ENCODE measurements around the gene OR8K5. TPM values are rescaled to one million over a fixed set of nuclear protein-coding genes. Genes with fewer than 3 reads are reported as not detected.

OR8K5 gene, protein sequence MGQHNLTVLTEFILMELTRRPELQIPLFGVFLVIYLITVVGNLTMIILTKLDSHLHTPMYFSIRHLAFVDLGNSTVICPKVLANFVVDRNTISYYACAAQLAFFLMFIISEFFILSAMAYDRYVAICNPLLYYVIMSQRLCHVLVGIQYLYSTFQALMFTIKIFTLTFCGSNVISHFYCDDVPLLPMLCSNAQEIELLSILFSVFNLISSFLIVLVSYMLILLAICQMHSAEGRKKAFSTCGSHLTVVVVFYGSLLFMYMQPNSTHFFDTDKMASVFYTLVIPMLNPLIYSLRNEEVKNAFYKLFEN
- total RNA-seq (not detected), polyA plus RNA-seq (not detected)
- long read RNA-seq, donor 1 = 0 reads
- long read RNA-seq, donor 2 = 0 reads
- long read RNA-seq, donor 3 = 0 reads
- long read RNA-seq, donor 4 = 0 reads

DNA sequence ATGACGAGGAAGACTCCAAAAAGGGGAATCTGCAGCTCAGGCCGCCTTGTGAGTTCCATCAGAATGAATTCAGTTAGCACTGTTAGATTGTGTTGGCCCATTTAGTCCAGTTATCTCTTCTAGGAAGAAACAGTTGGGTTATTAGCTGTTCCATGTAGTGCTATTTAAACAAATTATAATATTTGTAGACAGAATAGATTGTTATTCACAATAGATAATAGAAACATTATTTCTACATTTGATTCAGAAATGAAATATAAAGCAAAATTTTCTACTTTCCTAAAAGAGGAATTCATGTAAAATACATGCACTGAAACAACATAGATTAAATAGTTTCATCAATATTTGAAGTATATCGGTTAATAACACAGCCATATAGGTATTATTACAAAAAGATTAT lies at the start of gene OR8K5:
OR8K5 (minus strand) TSS at position 101 of the 400 bp plus-strand sequence; CDS start at position 101, 0 bp downstream.
- Histone ChIP-seq H3K27me3 (ENCODE audit: control insufficient read depth, insufficient read depth) (no peaks in the 10 kb centered on the region), H3K9me3 (ENCODE audit: control insufficient read depth, low read length) (peaks cover 2% of the 10 kb centered on the region), H3K4me1 (ENCODE audit: control insufficient read depth, insufficient read depth, low read length) (no peaks in the 10 kb centered on the region), H3K27ac (ENCODE audit: low read length) (no peak within 1 kb of the TSS), H3K4me3 (ENCODE audit: low read length) (no peak within 1 kb of the TSS)
- ATAC-seq (no peak), DNase-seq (no peak)
- intact Hi-C loops (cut with DNase I) = no loop called here
- WGBS = 68% methylated on average over 3 of the region's 3 CpGs

DNA sequence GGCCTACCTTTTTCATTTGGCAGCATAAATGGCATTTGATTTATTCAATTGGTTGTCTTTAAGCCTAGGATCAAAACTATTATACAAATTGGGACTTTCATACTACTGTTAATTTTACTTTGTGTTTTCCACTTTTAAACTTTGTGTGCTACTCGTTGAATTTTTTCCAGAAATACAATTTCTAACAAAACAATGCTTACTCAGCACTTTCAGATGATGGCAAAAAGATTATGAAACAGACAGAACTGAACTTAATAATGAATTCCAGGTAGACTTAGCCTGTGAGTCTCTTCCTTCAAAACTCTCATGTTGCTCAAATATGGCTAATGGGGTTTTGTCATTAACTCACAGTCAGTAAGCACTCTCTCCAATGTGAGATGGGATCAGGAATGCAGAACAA lies 47.7 kb upstream of the OR8K5 start:
- no peak for ATAC-seq
- DNase-seq = no peak
- no peak overlapping the region for H3K4me3 ChIP-seq (ENCODE audit: low read length)
- no peaks in the 10 kb centered on the region for H3K4me1 ChIP-seq (ENCODE audit: control insufficient read depth, insufficient read depth, low read length)
- 44% methylated on average over 1 of the region's 1 CpG for whole genome bisulfite sequencing
- intact Hi-C loops (cut with DNase I) = no loop called here
- H3K27me3 ChIP-seq (ENCODE audit: control insufficient read depth, insufficient read depth) = no peaks in the 10 kb centered on the region
- H3K27ac ChIP-seq (ENCODE audit: low read length) = no peak overlapping the region
- no peaks in the 10 kb centered on the region for H3K9me3 ChIP-seq (ENCODE audit: control insufficient read depth, low read length)

DNA sequence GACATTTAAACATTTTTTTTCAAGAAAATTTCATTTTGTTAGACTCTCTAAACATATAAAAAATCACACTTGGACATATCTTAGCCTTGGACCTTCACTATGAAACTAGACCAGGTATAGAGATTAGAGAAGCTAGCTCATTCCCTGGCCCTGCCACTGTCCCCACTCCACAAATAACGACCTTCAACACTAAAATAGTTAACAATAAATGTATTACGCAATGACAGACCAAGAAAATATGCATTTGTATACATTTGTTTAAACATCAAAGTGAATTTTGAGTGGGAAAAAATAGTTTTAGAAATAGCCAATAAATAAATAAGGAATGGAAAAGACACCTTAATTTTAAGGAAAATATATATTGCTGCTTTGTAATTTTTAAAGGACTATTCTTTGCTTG lies 37.2 kb upstream of the OR8K5 start:
- Histone ChIP-seq H3K4me3 (ENCODE audit: low read length) (no peak overlapping the region), H3K27ac (ENCODE audit: low read length) (no peak overlapping the region), H3K27me3 (ENCODE audit: control insufficient read depth, insufficient read depth) (no peaks in the 10 kb centered on the region), H3K9me3 (ENCODE audit: control insufficient read depth, low read length) (no peaks in the 10 kb centered on the region), H3K4me1 (ENCODE audit: control insufficient read depth, insufficient read depth, low read length) (no peaks in the 10 kb centered on the region)
- WGBS = 56% methylated on average over 2 of the region's 2 CpGs
- intact Hi-C loops (cut with DNase I) = no loop called here
- no peak for ATAC-seq
- no peak for DNase-seq

DNA sequence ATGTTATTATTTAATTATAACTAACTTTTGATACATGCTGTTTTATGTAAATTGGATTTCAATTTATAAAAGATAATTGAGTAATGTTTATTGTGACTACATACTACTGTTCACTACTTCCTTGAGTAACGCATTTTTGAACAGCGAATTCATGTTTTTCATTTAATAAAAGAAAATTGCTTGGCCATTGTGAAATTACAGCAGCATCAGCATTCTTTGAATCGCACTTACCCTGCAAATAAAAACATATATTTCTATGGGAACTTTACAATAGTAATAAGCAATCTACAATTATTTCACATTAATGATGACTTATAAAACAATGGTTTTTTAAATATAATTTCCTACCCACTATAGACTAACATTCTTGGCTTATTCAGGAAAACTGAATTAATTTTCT lies 36.6 kb upstream of the OR8K5 start:
- WGBS = 78% methylated on average over 3 of the region's 3 CpGs
- Histone ChIP-seq H3K9me3 (ENCODE audit: control insufficient read depth, low read length) (no peaks in the 10 kb centered on the region), H3K4me3 (ENCODE audit: low read length) (no peak overlapping the region), H3K27ac (ENCODE audit: low read length) (no peak overlapping the region), H3K4me1 (ENCODE audit: control insufficient read depth, insufficient read depth, low read length) (no peaks in the 10 kb centered on the region), H3K27me3 (ENCODE audit: control insufficient read depth, insufficient read depth) (no peaks in the 10 kb centered on the region)
- intact Hi-C loops (cut with DNase I) = no loop called here
- DNase-seq (no peak), ATAC-seq (no peak)

DNA sequence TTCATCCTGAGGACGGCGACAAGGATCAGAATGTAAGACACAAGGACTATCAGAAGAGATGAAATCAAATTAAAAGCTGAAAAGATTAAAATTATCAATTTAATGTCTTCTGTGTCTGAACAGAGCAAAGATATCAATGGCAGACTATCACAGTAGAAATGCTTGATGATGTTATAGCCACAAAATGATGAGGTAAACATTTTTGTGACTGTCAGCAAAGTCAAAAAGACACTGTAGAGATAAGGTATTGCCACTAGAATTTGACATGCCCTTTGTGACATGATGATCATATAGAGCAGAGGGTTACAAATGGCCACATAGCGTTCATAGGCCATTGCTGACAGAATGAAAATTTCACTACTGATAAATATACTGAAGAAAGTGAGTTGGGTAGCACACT lies 28.5 kb upstream of the OR8K5 start:
- 85% methylated on average over 3 of the region's 3 CpGs for WGBS

DNA sequence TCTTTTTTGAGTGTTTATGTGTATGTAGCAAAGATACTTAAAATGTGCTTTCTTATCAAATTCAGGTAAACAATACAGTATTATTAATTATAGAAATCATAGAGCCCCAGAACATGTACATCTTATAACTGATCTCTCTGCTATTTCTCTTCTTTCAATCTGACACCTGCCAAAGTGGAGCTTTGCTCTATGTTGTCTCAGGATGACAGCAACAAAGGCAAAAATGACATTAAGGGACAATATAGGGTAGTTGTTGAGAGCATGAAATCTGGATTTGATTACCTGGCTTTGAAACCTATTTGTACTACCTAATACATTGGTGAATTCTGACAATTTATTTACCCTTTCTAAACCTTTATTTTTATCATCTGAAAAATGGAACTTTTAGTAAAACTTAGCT lies 23.3 kb upstream of the OR8K5 start:
- ATAC-seq = no peak

More for the DNA sequence above, 28.5 kb upstream of the OR8K5 start:
- Histone ChIP-seq H3K27me3 (ENCODE audit: control insufficient read depth, insufficient read depth) (no peaks in the 10 kb centered on the region), H3K27ac (ENCODE audit: low read length) (no peak overlapping the region), H3K4me1 (ENCODE audit: control insufficient read depth, insufficient read depth, low read length) (no peaks in the 10 kb centered on the region), H3K9me3 (ENCODE audit: control insufficient read depth, low read length) (no peaks in the 10 kb centered on the region), H3K4me3 (ENCODE audit: low read length) (no peak overlapping the region)
- DNase-seq (no peak), ATAC-seq (no peak)
- intact Hi-C loops (cut with DNase I) = no loop called here

DNA sequence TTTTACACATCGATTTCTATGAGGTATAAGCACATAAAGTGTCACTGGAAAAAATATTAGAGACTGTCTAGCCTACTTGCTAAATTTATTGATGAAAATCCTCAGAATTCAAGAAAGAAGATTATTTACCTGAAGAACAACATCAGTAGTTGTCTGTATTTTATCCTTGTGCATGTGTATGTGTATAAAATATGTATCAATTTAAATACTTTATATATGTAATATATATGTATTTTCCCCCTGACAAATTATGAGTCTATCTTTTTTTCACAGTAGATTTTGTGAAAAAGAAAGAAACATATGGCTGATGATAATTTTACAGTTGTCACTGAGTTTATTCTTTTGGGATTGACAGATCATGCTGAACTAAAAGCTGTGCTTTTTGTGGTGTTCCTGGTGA lies 16.2 kb upstream of the OR8K5 start, which contains the start of gene OR5J2:
OR5J2 (plus strand) TSS at position 301 of the 400 bp plus-strand sequence; CDS start at position 301, 0 bp downstream.
- ATAC-seq = no peak
- intact Hi-C loops (cut with DNase I) = no loop called here
- H3K4me3 ChIP-seq (ENCODE audit: low read length) = no peak within 1 kb of the TSS
- H3K4me1 ChIP-seq (ENCODE audit: control insufficient read depth, insufficient read depth, low read length) = no peaks in the 10 kb centered on the region
- DNase-seq = no peak
- H3K27me3 ChIP-seq (ENCODE audit: control insufficient read depth, insufficient read depth) = no peaks in the 10 kb centered on the region
- H3K27ac ChIP-seq (ENCODE audit: low read length) = no peak within 1 kb of the TSS
- WGBS = 62% methylated on average over 1 of the region's 1 CpG
- no peaks in the 10 kb centered on the region for H3K9me3 ChIP-seq (ENCODE audit: control insufficient read depth, low read length)

More for the DNA sequence above, 23.3 kb upstream of the OR8K5 start:
- Histone ChIP-seq H3K27me3 (ENCODE audit: control insufficient read depth, insufficient read depth) (no peaks in the 10 kb centered on the region), H3K4me1 (ENCODE audit: control insufficient read depth, insufficient read depth, low read length) (no peaks in the 10 kb centered on the region), H3K9me3 (ENCODE audit: control insufficient read depth, low read length) (no peaks in the 10 kb centered on the region), H3K27ac (ENCODE audit: low read length) (no peak overlapping the region), H3K4me3 (ENCODE audit: low read length) (no peak overlapping the region)
- intact Hi-C loops (cut with DNase I) = no loop called here
- DNase-seq = no peak

DNA sequence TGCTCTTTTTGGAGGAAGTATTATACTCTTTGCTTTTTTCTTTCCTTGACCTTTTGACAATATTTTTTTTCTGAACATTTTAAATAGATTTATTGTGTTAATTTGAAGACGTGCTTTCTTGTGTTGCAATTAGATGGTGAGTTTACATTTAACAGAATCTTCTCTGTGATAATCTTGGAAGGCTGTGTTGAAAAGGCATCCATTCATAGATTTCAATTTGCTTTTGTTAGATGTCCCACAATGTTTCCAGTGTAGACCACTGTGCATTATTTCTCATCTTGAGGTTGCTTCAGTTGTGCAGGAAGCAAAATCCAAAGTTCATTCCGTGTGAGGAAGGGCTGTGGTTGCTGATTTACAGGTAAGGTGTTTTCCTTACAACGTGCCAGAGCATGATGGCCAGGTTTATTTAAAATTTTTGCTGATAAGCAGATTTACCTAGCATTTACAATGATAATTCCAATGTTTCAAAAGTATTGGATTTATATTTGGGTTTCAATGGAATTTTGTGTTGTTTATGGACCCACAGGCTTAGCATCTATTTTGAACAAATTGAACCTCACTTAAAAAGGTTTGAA lies 12.2 kb upstream of the OR8K5 start:
- H3K27me3 ChIP-seq (ENCODE audit: control insufficient read depth, insufficient read depth) = no peaks in the 10 kb centered on the region
- intact Hi-C loops (cut with DNase I) = no loop called here
- H3K4me1 ChIP-seq (ENCODE audit: control insufficient read depth, insufficient read depth, low read length) = no peaks in the 10 kb centered on the region
- ATAC-seq (no peak), DNase-seq (no peak)
- no peak overlapping the region for H3K4me3 ChIP-seq (ENCODE audit: low read length)
- no peaks in the 10 kb centered on the region for H3K9me3 ChIP-seq (ENCODE audit: control insufficient read depth, low read length)
- H3K27ac ChIP-seq (ENCODE audit: low read length) = no peak overlapping the region
- 60% methylated on average over 3 of the region's 3 CpGs for WGBS

DNA sequence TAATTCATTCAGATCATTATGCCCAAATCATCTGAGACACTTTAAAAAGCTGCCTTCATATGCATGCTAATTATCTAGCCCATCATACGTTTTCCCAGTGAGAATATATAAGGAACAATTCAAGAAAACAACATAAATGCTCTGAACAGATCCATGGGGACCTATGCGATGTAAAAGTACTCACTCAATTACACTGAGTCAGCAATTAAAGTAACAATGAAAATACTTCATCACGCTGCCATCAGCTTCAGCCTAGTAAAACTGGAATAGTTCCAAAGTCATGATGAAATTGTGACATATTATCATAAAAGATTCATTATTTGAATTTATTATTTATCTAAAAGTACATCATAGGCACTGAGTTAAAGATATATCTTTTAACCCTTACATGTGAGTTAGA lies 3.7 kb upstream of the OR8K5 start:
- intact Hi-C loops (cut with DNase I) = no loop called here
- ATAC-seq = no peak
- no peak overlapping the region for H3K4me3 ChIP-seq (ENCODE audit: low read length)
- no peaks in the 10 kb centered on the region for H3K4me1 ChIP-seq (ENCODE audit: control insufficient read depth, insufficient read depth, low read length)
- no peaks in the 10 kb centered on the region for H3K9me3 ChIP-seq (ENCODE audit: control insufficient read depth, low read length)
- no peak overlapping the region for H3K27ac ChIP-seq (ENCODE audit: low read length)
- 33% methylated on average over 3 of the region's 3 CpGs for whole genome bisulfite sequencing
- DNase-seq = no peak
- H3K27me3 ChIP-seq (ENCODE audit: control insufficient read depth, insufficient read depth) = no peaks in the 10 kb centered on the region

DNA sequence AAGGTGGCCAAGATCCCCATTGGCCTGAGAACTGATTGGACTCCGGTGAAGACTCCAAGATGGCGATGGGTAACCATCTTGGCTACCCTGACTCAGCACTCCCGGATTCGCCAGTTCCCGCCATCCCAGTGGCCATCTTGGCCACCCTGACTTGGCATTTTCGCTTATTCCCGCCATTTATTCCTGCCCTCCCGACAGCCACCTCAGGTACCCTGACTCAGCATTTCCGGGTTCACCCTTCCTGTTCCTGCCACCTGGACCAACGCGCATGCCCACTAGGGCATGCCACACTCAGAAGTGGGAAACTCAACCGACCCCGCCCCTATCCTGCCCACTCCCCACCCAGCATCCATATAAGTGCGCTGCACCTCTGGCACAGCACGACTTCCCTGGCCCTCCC lies 7.8 kb downstream of the OR8K5 start:
- Histone ChIP-seq H3K4me3 (ENCODE audit: low read length) (no peak overlapping the region), H3K27ac (ENCODE audit: low read length) (no peak overlapping the region), H3K9me3 (ENCODE audit: control insufficient read depth, low read length) (no peaks in the 10 kb centered on the region), H3K4me1 (ENCODE audit: control insufficient read depth, insufficient read depth, low read length) (no peaks in the 10 kb centered on the region), H3K27me3 (ENCODE audit: control insufficient read depth, insufficient read depth) (no peaks in the 10 kb centered on the region)
- 91% methylated on average over 15 of the region's 15 CpGs for WGBS
- no peak for DNase-seq
- no peak for ATAC-seq
- intact Hi-C loops (cut with DNase I) = no loop called here

DNA sequence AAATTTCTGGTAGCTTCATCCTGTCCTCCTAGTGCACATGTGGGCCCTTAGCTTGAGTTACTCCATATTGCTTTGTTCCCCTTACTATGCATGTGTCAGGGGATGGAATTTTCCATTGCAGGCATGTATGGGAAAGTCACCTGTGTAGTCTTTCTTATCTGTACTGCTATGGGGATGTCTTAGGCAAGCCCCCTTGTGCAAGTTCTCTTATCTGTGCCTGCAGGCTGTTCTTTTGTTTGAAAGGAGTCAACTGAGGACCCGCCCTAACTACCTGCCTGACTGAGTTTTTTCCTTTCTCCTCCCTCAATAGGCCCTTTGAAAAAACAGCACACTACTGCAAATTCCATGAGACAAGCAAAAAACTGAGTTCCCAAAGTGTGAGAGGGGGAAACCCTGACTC lies 8.7 kb downstream of the OR8K5 start:
- intact Hi-C loops (cut with DNase I) = no loop called here
- no peaks in the 10 kb centered on the region for H3K9me3 ChIP-seq (ENCODE audit: control insufficient read depth, low read length)
- DNase-seq = no peak

More for the DNA sequence above, 8.7 kb downstream of the OR8K5 start:
- Histone ChIP-seq H3K4me3 (ENCODE audit: low read length) (no peak overlapping the region), H3K4me1 (ENCODE audit: control insufficient read depth, insufficient read depth, low read length) (no peaks in the 10 kb centered on the region), H3K27me3 (ENCODE audit: control insufficient read depth, insufficient read depth) (no peaks in the 10 kb centered on the region), H3K27ac (ENCODE audit: low read length) (no peak overlapping the region)
- no peak for ATAC-seq
- WGBS = 67% methylated on average over 1 of the region's 1 CpG

Measured in right cardiac atrium (tissue), 5 donors.